HepG2 (cell line): ENCODE measurements around the gene GNAS-AS1. TPM values are rescaled to one million over a fixed set of nuclear protein-coding genes. Genes with fewer than 3 reads are reported as not detected.

Experiments
- ATAC-seq: fragments of 200-7000 bp; cut with Tn5 transposase; 3 replicates; pipeline ENCODE4 v1.9.1; 2020; ENCODE audit warnings: mild to moderate bottlenecking, moderate library complexity
- BruUV-seq: library from RNA; stranded (reverse); fragments of 400-500 nt; replicated peaks from 2 replicates; lab custom pipeline; 2021; lab: Mats Ljungman, UMichigan
- CTCF ChIA-PET: fragments of 300-600 bp; formaldehyde crosslinking; extraction: SDS; loops from one replicate; lab custom pipeline; 2021; ENCODE audit warnings: low total read pairs, inconsistent platforms, low intra/inter-chr PET ratio; lab: Yijun Ruan, JAX
- POLR2A ChIA-PET: fragments of 350-600 bp; sonication (Branson Sonifier 250); formaldehyde crosslinking; loops from one replicate; lab custom pipeline; 2020; ENCODE audit warnings: antibody characterized with exemption, inconsistent platforms; lab: Yijun Ruan, JAX
- DNase-seq: peaks from one replicate; pipeline ENCODE4 v3.0.0-alpha.2; 2015; ENCODE audit warnings: low spot score
- FAIRE-seq: peaks from 3 replicates; lab custom pipeline; 2011; peaks lifted over from hg19 to GRCh38; lab: Jason Lieb, UNC
- H2AFZ ChIP-seq: one replicate; pipeline ENCODE4 v1.6.1; 2011; ENCODE audit warnings: low read length, inconsistent platforms
- H3K27ac ChIP-seq: fragments of 300-600 bp; 3 replicates; pipeline ENCODE4 v1.8.0; 2011; ENCODE audit warnings: mixed run types, mild to moderate bottlenecking, mixed read lengths, low read length, inconsistent platforms; ENCODE audit not compliant: insufficient read depth; ENCODE audit errors: extremely low read length
- H3K27me3 ChIP-seq, 2 experiments: fragments of 200-600 bp in 1 of 2; 2 replicates in 1 of 2; 3 replicates in 1 of 2; pipeline versions ENCODE4 v1.6.0 to v1.8.0; 2011; ENCODE audit warnings: low read length in 2 of 2, mild to moderate bottlenecking in 2 of 2, moderate library complexity in 2 of 2, inconsistent platforms in 1 of 2; ENCODE audit not compliant: insufficient read depth in 2 of 2, control insufficient read depth in 1 of 2
- H3K36me3 ChIP-seq, 2 experiments: fragments of 200-600 bp in 1 of 2; replicated peaks in 1 of 2; 2 replicates in 1 of 2; 3 replicates in 1 of 2; pipeline versions ENCODE4 v1.5.1 to v1.8.0; 2011; ENCODE audit warnings: low read length in 2 of 2, inconsistent platforms in 1 of 2; ENCODE audit not compliant: insufficient read depth in 2 of 2, control insufficient read depth in 1 of 2
- H3K4me1 ChIP-seq: 2 replicates; pipeline ENCODE4 v1.5.1; 2012; ENCODE audit warnings: low read length, inconsistent platforms; ENCODE audit not compliant: insufficient read depth
- H3K4me2 ChIP-seq: 2 replicates; pipeline ENCODE4 v1.6.0; 2011; ENCODE audit warnings: low read depth, low read length, inconsistent platforms
- H3K4me3 ChIP-seq, 3 experiments: fragments of 200-600 bp in 1 of 3; sonication (generic), shearing (Covaris generic) in 1 of 3; replicated peaks in 1 of 3; 2 replicates each; pipeline ENCODE4 v1.5.1; 2011 to 2016; ENCODE audit warnings: low read length in 3 of 3, inconsistent platforms in 2 of 3, low read depth in 2 of 3, mild to moderate bottlenecking in 2 of 3, control low read depth in 1 of 3, mixed read lengths in 1 of 3; ENCODE audit not compliant: insufficient read depth in 1 of 3
- H3K79me2 ChIP-seq: one replicate; pipeline ENCODE4 v1.6.1; 2011; ENCODE audit warnings: low read length, inconsistent platforms; ENCODE audit not compliant: insufficient read depth
- H3K9ac ChIP-seq: 2 replicates; pipeline ENCODE4 v1.6.0; 2011; ENCODE audit warnings: mild to moderate bottlenecking, low read depth, low read length, inconsistent platforms; ENCODE audit not compliant: insufficient read depth
- H3K9me3 ChIP-seq: 2 replicates; pipeline ENCODE4 v1.5.1; 2012; ENCODE audit warnings: mild to moderate bottlenecking, low read length
- H4K20me1 ChIP-seq: 2 replicates; pipeline ENCODE4 v1.6.0; 2011; ENCODE audit warnings: inconsistent platforms, mild to moderate bottlenecking, low read length, moderate library complexity; ENCODE audit not compliant: insufficient read depth
- DR1 ChIP-seq: sonication (generic); formaldehyde crosslinking; IDR thresholded peaks from 2 replicates; pipeline ENCODE4 v1.8.0; 2021; ENCODE audit warnings: mild to moderate bottlenecking, missing genetic modification reagents, inconsistent platforms
- FOXA1 ChIP-seq, 2 experiments: fragments of 450-650 bp in 1 of 2; sonication (generic) in 1 of 2; formaldehyde crosslinking in 1 of 2; IDR thresholded peaks; 2 replicates each; pipeline versions ENCODE4 v1.4.0 to v1.6.1; 2016 to 2020; ENCODE audit warnings: missing genetic modification reagents in 1 of 2
- FOXK1 ChIP-seq: sonication (generic); formaldehyde crosslinking; IDR thresholded peaks from 2 replicates; pipeline ENCODE4 v1.4.0; 2020; ENCODE audit warnings: low read depth, missing genetic modification reagents, borderline replicate concordance
- GFI1 ChIP-seq: sonication (generic); formaldehyde crosslinking; IDR thresholded peaks from 2 replicates; pipeline ENCODE4 v1.5.0; 2020; ENCODE audit warnings: missing genetic modification reagents, mild to moderate bottlenecking, borderline replicate concordance
- HMGA1 ChIP-seq: sonication (generic); formaldehyde crosslinking; conservative IDR thresholded peaks from 2 replicates; pipeline ENCODE4 v1.4.0; 2020; ENCODE audit warnings: missing genetic modification reagents
- MIER2 ChIP-seq: IDR thresholded peaks from 2 replicates; pipeline ENCODE4 v1.6.1; 2016; ENCODE audit warnings: missing biosample characterization, missing genetic modification reagents
- MYPOP ChIP-seq: sonication (generic); formaldehyde crosslinking; IDR thresholded peaks from 2 replicates; pipeline ENCODE4 v1.8.1; 2023; ENCODE audit warnings: mild to moderate bottlenecking, moderate library complexity, missing genetic modification reagents
- ONECUT2 ChIP-seq: sonication (generic); formaldehyde crosslinking; IDR thresholded peaks from 2 replicates; pipeline ENCODE4 v1.4.0; 2020; ENCODE audit warnings: missing genetic modification reagents
- SNAI1 ChIP-seq: sonication (generic); formaldehyde crosslinking; IDR thresholded peaks from 2 replicates; pipeline ENCODE4 v1.5.0; 2020; ENCODE audit warnings: mild to moderate bottlenecking, missing genetic modification reagents, borderline replicate concordance
- TBL1XR1 ChIP-seq: fragments of 150-350 bp; IDR thresholded peaks from 2 replicates; pipeline ENCODE4 v1.6.1; 2014; ENCODE audit warnings: borderline replicate concordance, low read length; ENCODE audit not compliant: partially characterized antibody
- TCF12 ChIP-seq, 2 experiments: fragments of 450-650 bp in 1 of 2; sonication (generic) in 1 of 2; formaldehyde crosslinking in 1 of 2; IDR thresholded peaks; 2 replicates each; pipeline versions ENCODE4 v1.6.1 to v1.8.0; 2017 to 2022; ENCODE audit warnings: antibody characterized with exemption in 1 of 2, mild to moderate bottlenecking in 1 of 2, missing genetic modification reagents in 1 of 2, moderate library complexity in 1 of 2
- TSC22D2 ChIP-seq: sonication (generic); formaldehyde crosslinking; IDR thresholded peaks from 2 replicates; pipeline ENCODE4 v1.5.1; 2020; ENCODE audit warnings: missing genetic modification reagents, mild to moderate bottlenecking, borderline replicate concordance
- ZBTB39 ChIP-seq: sonication (generic); formaldehyde crosslinking; IDR thresholded peaks from 2 replicates; pipeline ENCODE4 v1.5.0; 2020; ENCODE audit warnings: missing genetic modification reagents
- ZNF160 ChIP-seq: sonication (generic); formaldehyde crosslinking; IDR thresholded peaks from 2 replicates; pipeline ENCODE4 v1.8.0; 2022; ENCODE audit warnings: mild to moderate bottlenecking, inconsistent platforms, missing genetic modification reagents
- ZNF329 ChIP-seq: sonication (generic); formaldehyde crosslinking; IDR thresholded peaks from 2 replicates; pipeline ENCODE4 v1.9.0; 2021; ENCODE audit warnings: low read depth, mild to moderate bottlenecking, missing genetic modification reagents
- ZNF350 ChIP-seq: sonication (generic); formaldehyde crosslinking; IDR thresholded peaks from 2 replicates; pipeline ENCODE4 v1.4.0; 2020; ENCODE audit warnings: mild to moderate bottlenecking, low read depth, missing genetic modification reagents, borderline replicate concordance
- ZNF496 ChIP-seq: sonication (generic); formaldehyde crosslinking; IDR thresholded peaks from 2 replicates; pipeline ENCODE4 v1.8.1; 2023; ENCODE audit warnings: mild to moderate bottlenecking, moderate library complexity, missing genetic modification reagents; ENCODE audit not compliant: insufficient replicate concordance
- ZNF567 ChIP-seq: sonication (generic); formaldehyde crosslinking; IDR thresholded peaks from 2 replicates; pipeline ENCODE4 v1.8.1; 2023; ENCODE audit warnings: mild to moderate bottlenecking, missing genetic modification reagents, borderline replicate concordance
- ZNF720 ChIP-seq: sonication (generic); formaldehyde crosslinking; IDR thresholded peaks from 2 replicates; pipeline ENCODE4 v1.4.0; 2020; ENCODE audit warnings: missing genetic modification reagents
- WGBS: methylation state at CpG from one replicate; pipeline ENCODE4 v1.1.6; 2017; ENCODE audit warnings: low lambda C conversion rate; 5-methylcytosine and 5-hydroxymethylcytosine counted together
- in situ Hi-C: cut with HindIII; loops from 2 replicates; pipeline ENCODE4 v1.10.0; 2017; ENCODE audit warnings: low pct_unique_long_range_greater_than_20kb; ENCODE audit not compliant: extremely low pct_ligation_motif_present
- intact Hi-C: fragments of 100-400 bp; cut with micrococcal nuclease; formaldehyde crosslinking; loops from one replicate; pipeline ENCODE4 v1.10.0; 2022; ENCODE audit not compliant: unreplicated experiment
- polyA plus RNA-seq, 8 experiments: library from polyadenylated mRNA; depleted of rRNA in 3 of 8; stranded (reverse) in 7 of 8; unstranded in 1 of 8; fragments of >200 nt; fragmentation: Illumina TruSeq in 4 of 8; extraction: Trizol in 4 of 8; gene quantifications; 2 replicates each; pipeline versions ENCODE4 v1.2.1 to v1.2.3, GENCODE V29; 2011 to 2016; ENCODE audit warnings: low read depth in 4 of 8, missing spikeins in 1 of 8, mixed read lengths in 1 of 8; ENCODE audit not compliant: insufficient read depth in 1 of 8
- total RNA-seq, 5 experiments: library from RNA; depleted of rRNA; stranded (reverse); fragments of >200 nt; fragmentation: Illumina TruSeq; extraction: Trizol; gene quantifications; 2 replicates each; pipeline ENCODE4 v1.2.3, GENCODE V29; 2016; ENCODE audit warnings: low read depth in 1 of 5

The GNAS-AS1 gene
- total and polyA plus RNA-seq, 2 of the 13 experiments (the other 11 are each of a cell fraction or from before 2014, with no cell fraction given), result not detected

DNA sequence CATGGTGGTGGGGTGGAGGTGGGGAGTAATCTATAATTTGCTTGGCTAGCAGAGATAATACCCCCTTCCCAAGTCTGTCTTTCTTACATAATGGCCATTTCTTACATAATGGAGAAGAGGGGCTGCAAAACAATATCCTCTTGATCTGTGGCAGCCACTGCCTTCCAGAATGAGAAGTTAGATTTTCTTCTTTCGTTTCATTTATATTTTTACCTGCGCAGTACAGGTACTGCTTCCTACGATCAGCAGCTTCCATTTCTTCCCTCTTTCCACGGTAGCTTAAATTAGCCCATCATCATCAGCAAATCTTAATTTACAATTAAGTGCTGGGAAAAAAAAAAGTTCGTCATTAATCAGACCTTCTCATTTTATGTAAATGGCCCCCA lies 32.0 kb upstream of the GNAS-AS1 start (continued):
- TF ChIP-seq DR1 (CRISPR knock-in tag), result no peak
- no peak for TF ChIP-seq ONECUT2
- no peak for TF ChIP-seq TBL1XR1
- TF ChIP-seq TCF12 (IDR thresholded peaks at IDR 0.05), result no peak
- no peak for TF ChIP-seq TCF12 (CRISPR knock-in tag; IDR thresholded peaks at IDR 0.05)
- no peak for TF ChIP-seq ZNF329 (CRISPR knock-in tag)
- TF ChIP-seq ZNF496 (CRISPR knock-in tag), result no peak
- TF ChIP-seq TSC22D2 (CRISPR knock-in tag), result no peak
- TF ChIP-seq ZNF350 (CRISPR knock-in tag), result no peak

GRCh38 chr20:58880994-58881752 lies 30.5 kb upstream of the GNAS-AS1 start:
- peaks cover 22% of the 10 kb centered on the region for H3K4me1 ChIP-seq
- H3K27ac ChIP-seq, result no peak overlapping the region
- peaks cover 0 to 35% of the 10 kb centered on the region in 2 experiments; a peak in 2 of 5 replicates for H3K27me3 ChIP-seq
- no peak overlapping the region for H2AFZ ChIP-seq
- peaks cover 7% of the 10 kb centered on the region; the same call in 1 of the 2 replicates for H3K9me3 ChIP-seq
- H3K79me2 ChIP-seq, result no peaks in the 10 kb centered on the region
- POLR2A ChIA-PET, result no interaction called here
- H4K20me1 ChIP-seq, result no peaks in the 10 kb centered on the region
- in situ Hi-C loops (no loop called here), intact Hi-C loops (no loop called here)
- no peak overlapping the region for H3K9ac ChIP-seq
- no peak overlapping the region for H3K4me3 ChIP-seq
- no peaks in the 10 kb centered on the region for H3K36me3 ChIP-seq
- DNase-seq (no peak), ATAC-seq (no peak), FAIRE-seq (no peak)
- WGBS, result 46% methylated on average over 9 of the region's 9 CpGs
- no TSS peak for BruUV-seq
- CTCF ChIA-PET, result interaction anchor here (1.2 kb wide), 1 partner anchor 11 kb away, joined by 3 read pairs; no protein-coding TSS in a partner anchor
- no peak overlapping the region for H3K4me2 ChIP-seq
- TF ChIP-seq GFI1 (CRISPR knock-in tag) (no peak), ZBTB39 (CRISPR knock-in tag) (no peak), ZNF160 (CRISPR knock-in tag) (no peak), MIER2 (CRISPR knock-in tag) (no peak), ZNF350 (CRISPR knock-in tag) (no peak), ZNF720 (CRISPR knock-in tag) (no peak), FOXA1 (IDR thresholded peaks at IDR 0.05) (no peak), FOXA1 (CRISPR knock-in tag; IDR thresholded peaks at IDR 0.05) (no peak), MYPOP (CRISPR knock-in tag) (no peak), FOXK1 (CRISPR knock-in tag) (no peak), HMGA1 (CRISPR knock-in tag) (no peak), ZNF567 (CRISPR knock-in tag) (no peak), SNAI1 (CRISPR knock-in tag) (no peak)
